SK-N-SH (cell line): Measurements from ENCODE around the gene CRYBA1.

ENCODE experiments used
- FOXJ3 ChIP-seq: sonication (generic); formaldehyde crosslinking; IDR thresholded peaks from 2 replicates; pipeline ENCODE4 v1.5.1; 2020; ENCODE audit warnings: mild to moderate bottlenecking, missing genetic modification reagents
- TCF12 ChIP-seq: IDR thresholded peaks from 2 replicates; pipeline ENCODE4 v1.4.0; 2012
- TF ChIP-seq, protein P1 (sequence below): fragments of 150-350 bp; IDR thresholded peaks from 2 replicates; pipeline ENCODE4 v1.6.1; 2017; ENCODE audit warnings: antibody characterized with exemption, low read length, low read depth, borderline replicate concordance

DNA sequence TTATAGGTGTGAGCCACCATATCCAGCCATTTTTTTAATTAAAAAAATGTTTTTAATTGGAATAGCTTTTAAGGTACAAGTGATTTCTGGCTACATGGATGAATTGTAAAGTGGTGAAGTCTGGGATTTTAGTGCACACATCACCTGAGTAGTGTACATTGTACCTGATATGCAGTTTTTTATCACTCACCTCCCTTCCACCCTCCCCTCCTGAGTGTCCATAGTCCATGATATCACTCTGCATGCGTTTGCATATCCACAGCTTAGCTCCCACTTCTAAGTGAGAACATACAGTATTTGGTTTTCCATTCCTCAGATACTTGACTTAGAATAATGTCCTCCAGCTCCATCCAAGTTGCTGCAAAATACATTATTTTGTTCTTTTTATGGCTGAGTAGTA is 13.4 kb upstream of the CRYBA1 start:
- TF ChIP-seq TCF12: no peak
- TF ChIP-seq, protein P1, sequence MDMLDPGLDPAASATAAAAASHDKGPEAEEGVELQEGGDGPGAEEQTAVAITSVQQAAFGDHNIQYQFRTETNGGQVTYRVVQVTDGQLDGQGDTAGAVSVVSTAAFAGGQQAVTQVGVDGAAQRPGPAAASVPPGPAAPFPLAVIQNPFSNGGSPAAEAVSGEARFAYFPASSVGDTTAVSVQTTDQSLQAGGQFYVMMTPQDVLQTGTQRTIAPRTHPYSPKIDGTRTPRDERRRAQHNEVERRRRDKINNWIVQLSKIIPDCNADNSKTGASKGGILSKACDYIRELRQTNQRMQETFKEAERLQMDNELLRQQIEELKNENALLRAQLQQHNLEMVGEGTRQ: no peak
- TF ChIP-seq FOXJ3: no peak
